ENCODE measurements around the gene LAMC3.
"Not testable (repeated sequence)": the region's sequence is repeated elsewhere in the genome, so short reads cannot be mapped to it uniquely, and the experiment has no call there.

LAMC3 gene

DNA sequence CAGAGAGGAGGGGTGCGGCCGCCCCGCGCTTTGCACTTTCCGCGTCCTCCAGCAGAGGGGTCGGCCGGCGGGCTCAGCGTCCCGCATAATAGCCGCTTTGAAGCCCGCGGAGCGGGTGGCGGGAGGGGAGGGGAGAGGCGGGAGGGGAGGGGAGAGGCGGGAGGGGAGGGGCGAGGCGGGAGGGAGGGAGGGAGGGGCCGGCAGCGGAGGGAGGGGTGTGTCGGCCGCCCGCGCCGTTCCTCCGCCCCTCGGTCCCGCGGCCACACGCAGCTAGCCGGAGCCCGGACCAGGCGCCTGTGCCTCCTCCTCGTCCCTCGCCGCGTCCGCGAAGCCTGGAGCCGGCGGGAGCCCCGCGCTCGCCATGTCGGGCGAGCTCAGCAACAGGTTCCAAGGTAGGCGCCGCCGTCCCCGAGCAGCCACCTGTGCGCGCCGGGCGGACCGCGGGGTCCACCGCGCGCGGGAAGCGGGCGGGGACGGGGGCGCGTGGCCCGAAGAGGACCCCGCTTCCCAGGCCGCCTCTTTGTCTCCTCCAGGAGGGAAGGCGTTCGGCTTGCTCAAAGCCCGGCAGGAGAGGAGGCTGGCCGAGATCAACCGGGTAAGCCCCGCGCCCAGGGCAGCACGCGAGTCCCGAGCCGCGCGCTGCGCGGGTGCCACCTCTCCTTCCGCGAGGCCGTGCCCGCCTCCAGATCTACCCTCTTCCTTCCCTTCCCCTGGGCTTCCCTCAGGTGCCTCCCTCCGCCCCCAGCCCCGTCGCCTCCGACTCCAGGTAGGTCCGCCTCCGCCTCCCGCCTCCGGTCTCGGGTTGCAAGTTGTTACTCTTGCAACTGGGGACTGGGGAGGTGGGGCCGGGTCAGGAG, 87.5 kb downstream of the LAMC3 start, which contains the start of gene AIF1L:
TSS of gene AIF1L (plus strand) at position 263 of the 857 bp plus-strand sequence. CDS start at position 362, 99 bp downstream.
- TF ChIP-seq, protein P1, sequence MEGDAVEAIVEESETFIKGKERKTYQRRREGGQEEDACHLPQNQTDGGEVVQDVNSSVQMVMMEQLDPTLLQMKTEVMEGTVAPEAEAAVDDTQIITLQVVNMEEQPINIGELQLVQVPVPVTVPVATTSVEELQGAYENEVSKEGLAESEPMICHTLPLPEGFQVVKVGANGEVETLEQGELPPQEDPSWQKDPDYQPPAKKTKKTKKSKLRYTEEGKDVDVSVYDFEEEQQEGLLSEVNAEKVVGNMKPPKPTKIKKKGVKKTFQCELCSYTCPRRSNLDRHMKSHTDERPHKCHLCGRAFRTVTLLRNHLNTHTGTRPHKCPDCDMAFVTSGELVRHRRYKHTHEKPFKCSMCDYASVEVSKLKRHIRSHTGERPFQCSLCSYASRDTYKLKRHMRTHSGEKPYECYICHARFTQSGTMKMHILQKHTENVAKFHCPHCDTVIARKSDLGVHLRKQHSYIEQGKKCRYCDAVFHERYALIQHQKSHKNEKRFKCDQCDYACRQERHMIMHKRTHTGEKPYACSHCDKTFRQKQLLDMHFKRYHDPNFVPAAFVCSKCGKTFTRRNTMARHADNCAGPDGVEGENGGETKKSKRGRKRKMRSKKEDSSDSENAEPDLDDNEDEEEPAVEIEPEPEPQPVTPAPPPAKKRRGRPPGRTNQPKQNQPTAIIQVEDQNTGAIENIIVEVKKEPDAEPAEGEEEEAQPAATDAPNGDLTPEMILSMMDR (IDR thresholded peaks at IDR 0.05; ENCODE audit: control insufficient read depth, insufficient read depth, low read depth, low read length, missing control alignments) = no peak
- no peak for DNase-seq (ENCODE audit: low read depth)
- no peak within 1 kb of the TSS for H3K4me3 ChIP-seq (ENCODE audit: control insufficient read depth, low read depth, low read length)

DNA sequence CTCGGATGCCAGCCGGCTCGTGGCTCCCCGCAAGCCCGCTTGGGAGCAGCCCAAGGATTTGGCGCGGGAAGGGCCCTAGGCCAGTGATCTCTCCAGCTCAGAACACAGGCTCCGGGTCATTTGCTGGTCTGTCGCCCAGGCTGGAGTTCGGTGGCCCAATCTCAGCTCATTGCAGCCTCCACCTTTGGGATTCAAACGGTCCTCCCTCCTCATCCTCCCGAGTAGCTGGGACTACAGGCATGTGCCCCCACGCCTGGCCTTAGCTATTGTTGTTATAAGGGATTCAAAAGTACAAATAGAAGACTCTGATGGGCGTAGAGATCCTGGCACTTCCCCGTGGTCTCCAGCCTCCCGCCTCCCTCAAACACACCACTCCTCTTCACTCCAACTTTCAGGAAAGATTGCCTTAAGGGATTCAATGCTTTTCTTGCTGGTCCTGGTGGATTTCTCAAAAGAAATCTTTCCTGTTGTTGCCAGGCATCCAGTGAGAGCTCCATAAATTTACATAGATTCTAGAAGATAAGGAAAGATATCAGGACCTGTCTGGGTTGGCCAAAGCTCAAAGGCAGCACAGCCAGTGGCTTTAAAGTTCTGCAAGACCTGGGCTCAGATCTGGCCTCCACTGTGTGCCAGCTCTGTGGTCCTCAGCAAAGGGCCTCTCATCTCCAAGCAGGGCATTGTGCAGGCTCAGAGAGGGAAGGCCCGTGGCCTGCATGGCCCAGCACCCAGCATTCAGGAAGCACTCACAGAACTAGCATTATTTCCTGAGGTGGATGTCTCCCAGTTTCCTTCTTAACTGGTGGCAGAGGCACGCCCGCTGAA, 88.4 kb downstream of the LAMC3 start:
- no peak for DNase-seq (ENCODE audit: low read depth)
- no peak overlapping the region for H3K4me3 ChIP-seq (ENCODE audit: control insufficient read depth, low read depth, low read length)
- TF ChIP-seq, protein P1 (IDR thresholded peaks at IDR 0.05; ENCODE audit: control insufficient read depth, insufficient read depth, low read depth, low read length, missing control alignments) = no peak

DNA sequence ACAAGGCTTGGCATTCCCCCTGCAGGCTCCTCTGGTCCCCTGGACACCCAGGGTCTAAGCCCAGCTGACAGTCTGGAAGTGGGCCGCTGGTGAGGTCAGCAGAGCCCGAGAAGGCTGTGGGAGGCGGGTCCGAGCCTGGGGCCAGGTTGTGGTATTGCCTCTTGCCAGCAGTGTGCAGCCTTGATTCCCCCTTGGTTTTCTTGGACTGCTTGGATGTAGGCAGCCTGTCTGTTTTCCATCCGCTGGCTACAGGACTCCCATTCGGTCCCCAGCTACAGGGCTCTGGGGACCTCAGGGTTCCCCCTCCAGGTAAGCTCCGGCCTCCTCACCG, 88.9 kb downstream of the LAMC3 start:
- TF ChIP-seq, protein P1 (IDR thresholded peaks at IDR 0.05; ENCODE audit: control insufficient read depth, insufficient read depth, low read depth, low read length, missing control alignments) = no peak
- H3K4me3 ChIP-seq (ENCODE audit: control insufficient read depth, low read depth, low read length) = no peak overlapping the region
- no peak for DNase-seq (ENCODE audit: low read depth)

DNA sequence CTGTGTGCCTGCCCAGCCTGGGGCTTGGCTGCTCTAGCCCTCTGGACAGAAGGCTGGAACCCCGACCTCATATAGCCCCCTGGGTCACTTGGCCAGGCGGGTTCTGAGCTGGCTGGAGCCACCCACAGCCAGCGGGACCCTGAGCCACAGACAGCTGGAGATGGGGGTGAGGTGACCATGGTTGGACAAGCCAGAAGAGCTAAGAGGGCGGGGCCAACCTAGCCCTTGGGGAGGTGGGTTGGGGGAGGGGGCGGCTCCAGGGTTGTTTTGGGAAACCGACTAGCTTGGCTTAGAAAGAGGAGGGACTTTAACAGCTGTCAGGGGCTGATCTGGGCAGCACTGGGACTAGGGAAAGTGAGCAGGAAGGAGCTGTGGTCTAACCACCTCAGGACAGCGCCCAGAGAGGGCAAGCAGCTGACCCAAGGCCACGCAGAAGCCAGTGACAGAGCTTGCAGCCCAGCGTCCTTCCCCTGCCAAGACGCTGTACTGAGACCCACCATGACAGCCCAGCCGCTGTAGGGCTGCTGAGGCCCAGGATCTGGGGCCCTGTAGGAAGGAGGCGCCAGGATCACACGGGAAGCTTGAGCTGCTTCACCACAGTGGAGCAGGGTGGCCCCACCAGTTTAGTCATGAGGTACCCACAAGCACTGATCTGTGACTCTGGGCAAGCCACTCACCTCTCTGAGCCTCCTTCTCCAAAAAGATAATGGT, 89.6 kb downstream of the LAMC3 start:
- TF ChIP-seq, protein P1 (IDR thresholded peaks at IDR 0.05; ENCODE audit: control insufficient read depth, insufficient read depth, low read depth, low read length, missing control alignments) = no peak
- DNase-seq (ENCODE audit: low read depth) = no peak
- H3K4me3 ChIP-seq (ENCODE audit: control insufficient read depth, low read depth, low read length) = no peak overlapping the region

DNA sequence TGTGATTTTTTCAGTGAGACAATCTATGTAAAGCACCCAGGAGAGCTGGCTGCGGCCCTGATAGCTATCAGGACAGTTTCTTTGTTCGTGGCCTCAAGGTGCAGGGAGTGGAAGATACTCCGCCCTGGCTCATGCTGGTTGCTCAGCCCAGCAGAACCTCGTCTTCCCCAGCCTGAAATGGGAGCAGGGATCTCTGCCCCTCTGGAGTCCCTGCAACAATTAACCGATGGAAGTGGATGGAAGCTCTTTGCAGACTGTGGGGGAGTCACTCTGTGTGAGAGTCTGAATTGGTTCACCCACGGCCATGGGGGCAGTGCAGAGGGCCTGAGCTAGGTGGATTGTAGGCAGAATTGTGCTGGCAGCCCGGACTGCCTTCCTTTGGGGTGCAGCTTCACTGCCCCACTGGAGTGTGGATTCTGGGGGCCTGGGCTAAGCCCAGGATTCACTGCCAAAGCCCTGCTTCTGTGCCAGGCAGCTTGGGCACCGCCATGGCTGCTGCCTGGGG, 90.2 kb downstream of the LAMC3 start:
- no peak overlapping the region for H3K4me3 ChIP-seq (ENCODE audit: control insufficient read depth, low read depth, low read length)
- TF ChIP-seq, protein P1 (IDR thresholded peaks at IDR 0.05; ENCODE audit: control insufficient read depth, insufficient read depth, low read depth, low read length, missing control alignments) = no peak
- DNase-seq (ENCODE audit: low read depth) = no peak

DNA sequence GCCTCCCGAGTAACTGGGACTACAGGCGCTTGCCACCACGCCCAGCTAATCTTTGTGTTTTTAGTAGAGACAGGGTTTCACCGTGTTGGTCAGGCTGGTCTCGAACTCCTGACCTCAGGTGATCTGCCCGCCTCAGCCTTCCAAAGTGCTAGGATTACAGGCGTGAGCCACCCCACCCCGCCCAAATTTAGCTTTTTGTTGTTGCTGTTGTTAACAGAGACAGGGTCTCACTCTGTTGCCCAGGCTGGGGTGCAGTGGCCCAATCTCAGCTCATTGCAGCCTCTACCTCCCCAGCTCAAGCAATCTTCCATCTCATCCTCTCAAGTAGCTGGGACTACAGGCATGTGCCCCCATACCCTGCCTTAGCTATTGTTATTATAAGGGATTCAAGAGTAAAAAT, 90.9 kb downstream of the LAMC3 start:
- not testable (repeated sequence) for DNase-seq (ENCODE audit: low read depth); H3K4me3 ChIP-seq (ENCODE audit: control insufficient read depth, low read depth, low read length)

Data from AG09309 (cell line).